ENCODE results near the gene GATA2.

GRCh38 chr3:128439226-128439625 lies 53.8 kb downstream of the GATA2 start:
- TF ChIP-seq CTCF (IDR thresholded peaks at IDR 0.05) = no peak
- no peak for TF ChIP-seq POLR2AphosphoS5 (IDR thresholded peaks at IDR 0.05)

All from prostate gland (tissue), 2 donors.